ENCODE results near the gene PREB. TPM values are rescaled to one million over a fixed set of nuclear protein-coding genes. Genes with fewer than 3 reads are reported as not detected.

Gene PREB
- total and polyA plus RNA-seq, 2 of the 13 experiments (the other 11 are each of a cell fraction or from before 2014, with no cell fraction given) = 112 to 192 TPM

DNA sequence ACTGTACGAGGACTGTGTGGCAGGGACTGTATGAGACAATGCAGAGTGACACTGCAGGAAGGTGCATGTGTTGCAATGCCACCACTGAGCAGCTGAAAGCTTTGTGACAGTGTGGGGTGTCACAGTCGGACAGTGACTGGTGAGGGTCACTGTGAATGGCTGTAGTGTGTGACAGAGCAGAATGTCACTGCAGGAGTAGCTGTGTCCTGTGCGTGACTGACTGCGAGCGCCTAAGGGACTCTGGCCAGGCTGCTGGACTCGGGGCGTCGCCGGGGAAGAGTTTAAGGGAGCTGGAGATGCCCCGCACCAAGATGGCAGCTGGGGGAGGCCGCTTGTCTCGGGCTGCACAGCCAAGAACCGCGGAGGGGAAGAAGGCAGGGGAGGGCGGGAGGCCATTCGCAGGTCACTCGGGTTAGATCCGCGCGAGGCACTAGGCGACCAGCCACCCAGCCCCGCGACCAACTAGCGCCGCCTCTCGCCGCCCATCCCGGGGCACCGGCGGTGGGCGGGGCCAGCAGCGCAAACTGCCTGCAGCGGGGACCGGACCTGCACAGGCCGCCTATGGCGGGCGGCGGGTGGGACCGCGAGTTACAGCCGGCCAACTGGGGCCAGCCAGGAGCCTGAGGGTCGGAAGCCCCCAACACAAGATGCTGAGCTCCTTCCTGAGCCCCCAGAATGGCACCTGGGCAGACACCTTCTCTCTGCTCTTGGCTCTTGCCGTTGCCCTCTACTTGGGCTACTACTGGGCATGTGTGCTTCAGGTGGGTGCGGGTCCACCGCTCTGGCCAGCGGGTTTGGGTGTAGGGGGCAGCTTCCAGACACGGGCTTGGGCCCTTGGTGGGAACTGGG, 10.9 kb downstream of the PREB start, which contains the start of gene ABHD1 (continued):
- TF ChIP-seq, protein P1, sequence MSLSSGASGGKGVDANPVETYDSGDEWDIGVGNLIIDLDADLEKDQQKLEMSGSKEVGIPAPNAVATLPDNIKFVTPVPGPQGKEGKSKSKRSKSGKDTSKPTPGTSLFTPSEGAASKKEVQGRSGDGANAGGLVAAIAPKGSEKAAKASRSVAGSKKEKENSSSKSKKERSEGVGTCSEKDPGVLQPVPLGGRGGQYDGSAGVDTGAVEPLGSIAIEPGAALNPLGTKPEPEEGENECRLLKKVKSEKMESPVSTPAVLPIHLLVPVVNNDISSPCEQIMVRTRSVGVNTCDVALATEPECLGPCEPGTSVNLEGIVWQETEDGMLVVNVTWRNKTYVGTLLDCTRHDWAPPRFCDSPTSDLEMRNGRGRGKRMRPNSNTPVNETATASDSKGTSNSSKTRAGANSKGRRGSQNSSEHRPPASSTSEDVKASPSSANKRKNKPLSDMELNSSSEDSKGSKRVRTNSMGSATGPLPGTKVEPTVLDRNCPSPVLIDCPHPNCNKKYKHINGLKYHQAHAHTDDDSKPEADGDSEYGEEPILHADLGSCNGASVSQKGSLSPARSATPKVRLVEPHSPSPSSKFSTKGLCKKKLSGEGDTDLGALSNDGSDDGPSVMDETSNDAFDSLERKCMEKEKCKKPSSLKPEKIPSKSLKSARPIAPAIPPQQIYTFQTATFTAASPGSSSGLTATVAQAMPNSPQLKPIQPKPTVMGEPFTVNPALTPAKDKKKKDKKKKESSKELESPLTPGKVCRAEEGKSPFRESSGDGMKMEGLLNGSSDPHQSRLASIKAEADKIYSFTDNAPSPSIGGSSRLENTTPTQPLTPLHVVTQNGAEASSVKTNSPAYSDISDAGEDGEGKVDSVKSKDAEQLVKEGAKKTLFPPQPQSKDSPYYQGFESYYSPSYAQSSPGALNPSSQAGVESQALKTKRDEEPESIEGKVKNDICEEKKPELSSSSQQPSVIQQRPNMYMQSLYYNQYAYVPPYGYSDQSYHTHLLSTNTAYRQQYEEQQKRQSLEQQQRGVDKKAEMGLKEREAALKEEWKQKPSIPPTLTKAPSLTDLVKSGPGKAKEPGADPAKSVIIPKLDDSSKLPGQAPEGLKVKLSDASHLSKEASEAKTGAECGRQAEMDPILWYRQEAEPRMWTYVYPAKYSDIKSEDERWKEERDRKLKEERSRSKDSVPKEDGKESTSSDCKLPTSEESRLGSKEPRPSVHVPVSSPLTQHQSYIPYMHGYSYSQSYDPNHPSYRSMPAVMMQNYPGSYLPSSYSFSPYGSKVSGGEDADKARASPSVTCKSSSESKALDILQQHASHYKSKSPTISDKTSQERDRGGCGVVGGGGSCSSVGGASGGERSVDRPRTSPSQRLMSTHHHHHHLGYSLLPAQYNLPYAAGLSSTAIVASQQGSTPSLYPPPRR (CRISPR knock-in tag; IDR thresholded peaks at IDR 0.05; ENCODE audit: borderline replicate concordance) = peak; percentile 59
- TF ChIP-seq ARNTL (CRISPR knock-in tag; IDR thresholded peaks at IDR 0.05) (0 out of 2 replicates have a peak, but pooled peaks have one; percentile 49), POLR2AphosphoS5 (IDR thresholded peaks at IDR 0.05; ENCODE audit: low read depth, low read length) (peak; percentile 60), ZFP90 (CRISPR knock-in tag; IDR thresholded peaks at IDR 0.05; ENCODE audit: borderline replicate concordance) (peak; percentile 10; the same call in 1 of the 2 replicates), SRSF9 (IDR thresholded peaks at IDR 0.05; ENCODE audit: borderline replicate concordance, insufficient read depth, low read depth, low read length, poor library complexity, severe bottlenecking) (no peak), NCOA1 (CRISPR knock-in tag; IDR thresholded peaks at IDR 0.05) (no peak), GATAD2A (CRISPR knock-in tag; IDR thresholded peaks at IDR 0.05) (peak; percentile 55), ATAD3A (CRISPR knock-in tag; IDR thresholded peaks at IDR 0.05) (no peak), MTA3 (CRISPR knock-in tag; IDR thresholded peaks at IDR 0.05) (no peak), MEIS2 (CRISPR knock-in tag; IDR thresholded peaks at IDR 0.05) (peak; percentile 66; the same call in 1 of the 2 replicates), ZNF775 (CRISPR knock-in tag; IDR thresholded peaks at IDR 0.05; ENCODE audit: borderline replicate concordance) (no peak), ZSCAN29 (CRISPR knock-in tag; conservative IDR thresholded peaks at IDR 0.05) (no peak), FOXJ3 (CRISPR knock-in tag; IDR thresholded peaks at IDR 0.05; ENCODE audit: borderline replicate concordance) (no peak), SRSF1 (optimal IDR thresholded peaks at IDR 0.05; ENCODE audit: low read depth, low read length) (peak; percentile 32), MIER3 (CRISPR knock-in tag; IDR thresholded peaks at IDR 0.05; ENCODE audit: borderline replicate concordance) (no peak)
- TF ChIP-seq, protein P2, sequence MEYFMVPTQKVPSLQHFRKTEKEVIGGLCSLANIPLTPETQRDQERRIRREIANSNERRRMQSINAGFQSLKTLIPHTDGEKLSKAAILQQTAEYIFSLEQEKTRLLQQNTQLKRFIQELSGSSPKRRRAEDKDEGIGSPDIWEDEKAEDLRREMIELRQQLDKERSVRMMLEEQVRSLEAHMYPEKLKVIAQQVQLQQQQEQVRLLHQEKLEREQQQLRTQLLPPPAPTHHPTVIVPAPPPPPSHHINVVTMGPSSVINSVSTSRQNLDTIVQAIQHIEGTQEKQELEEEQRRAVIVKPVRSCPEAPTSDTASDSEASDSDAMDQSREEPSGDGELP (IDR thresholded peaks at IDR 0.05; ENCODE audit: borderline replicate concordance, low read depth) = peak; percentile 59; the same call in 1 of the 2 replicates
- TF ChIP-seq, protein P3, sequence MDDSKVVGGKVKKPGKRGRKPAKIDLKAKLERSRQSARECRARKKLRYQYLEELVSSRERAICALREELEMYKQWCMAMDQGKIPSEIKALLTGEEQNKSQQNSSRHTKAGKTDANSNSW (CRISPR knock-in tag; IDR thresholded peaks at IDR 0.05; ENCODE audit: borderline replicate concordance) = no peak
- TF ChIP-seq, protein P4, sequence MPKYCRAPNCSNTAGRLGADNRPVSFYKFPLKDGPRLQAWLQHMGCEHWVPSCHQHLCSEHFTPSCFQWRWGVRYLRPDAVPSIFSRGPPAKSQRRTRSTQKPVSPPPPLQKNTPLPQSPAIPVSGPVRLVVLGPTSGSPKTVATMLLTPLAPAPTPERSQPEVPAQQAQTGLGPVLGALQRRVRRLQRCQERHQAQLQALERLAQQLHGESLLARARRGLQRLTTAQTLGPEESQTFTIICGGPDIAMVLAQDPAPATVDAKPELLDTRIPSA (CRISPR knock-in tag; IDR thresholded peaks at IDR 0.05; ENCODE audit: borderline replicate concordance) = no peak
- TF ChIP-seq, protein P5, sequence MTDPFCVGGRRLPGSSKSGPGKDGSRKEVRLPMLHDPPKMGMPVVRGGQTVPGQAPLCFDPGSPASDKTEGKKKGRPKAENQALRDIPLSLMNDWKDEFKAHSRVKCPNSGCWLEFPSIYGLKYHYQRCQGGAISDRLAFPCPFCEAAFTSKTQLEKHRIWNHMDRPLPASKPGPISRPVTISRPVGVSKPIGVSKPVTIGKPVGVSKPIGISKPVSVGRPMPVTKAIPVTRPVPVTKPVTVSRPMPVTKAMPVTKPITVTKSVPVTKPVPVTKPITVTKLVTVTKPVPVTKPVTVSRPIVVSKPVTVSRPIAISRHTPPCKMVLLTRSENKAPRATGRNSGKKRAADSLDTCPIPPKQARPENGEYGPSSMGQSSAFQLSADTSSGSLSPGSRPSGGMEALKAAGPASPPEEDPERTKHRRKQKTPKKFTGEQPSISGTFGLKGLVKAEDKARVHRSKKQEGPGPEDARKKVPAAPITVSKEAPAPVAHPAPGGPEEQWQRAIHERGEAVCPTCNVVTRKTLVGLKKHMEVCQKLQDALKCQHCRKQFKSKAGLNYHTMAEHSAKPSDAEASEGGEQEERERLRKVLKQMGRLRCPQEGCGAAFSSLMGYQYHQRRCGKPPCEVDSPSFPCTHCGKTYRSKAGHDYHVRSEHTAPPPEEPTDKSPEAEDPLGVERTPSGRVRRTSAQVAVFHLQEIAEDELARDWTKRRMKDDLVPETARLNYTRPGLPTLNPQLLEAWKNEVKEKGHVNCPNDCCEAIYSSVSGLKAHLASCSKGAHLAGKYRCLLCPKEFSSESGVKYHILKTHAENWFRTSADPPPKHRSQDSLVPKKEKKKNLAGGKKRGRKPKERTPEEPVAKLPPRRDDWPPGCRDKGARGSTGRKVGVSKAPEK (CRISPR knock-in tag; IDR thresholded peaks at IDR 0.05; ENCODE audit: borderline replicate concordance) = no peak; the same call in 1 of the 2 replicates

Data from HepG2 (cell line).